Measurements from ENCODE around the gene SOAT2. TPM values are rescaled to one million over a fixed set of nuclear protein-coding genes. Genes with fewer than 3 reads are reported as not detected.

Gene SOAT2
- total RNA-seq, 4 donors from 2014 or later, result not detected

- WGBS, result 54% methylated on average over 13 of the region's 13 CpGs
- H3K36me3 ChIP-seq, result peaks cover 78% of the 10 kb centered on the region
- TF ChIP-seq POLR2AphosphoS5 (IDR thresholded peaks at IDR 0.05) (peak in 1 of 3 donors; percentile 26), EP300 (IDR thresholded peaks at IDR 0.05) (no peak)
- H3K4me3 ChIP-seq, result no peak overlapping the region
- peaks cover 80% of the 10 kb centered on the region for H3K4me1 ChIP-seq
- H3K27me3 ChIP-seq, result no peaks in the 10 kb centered on the region
- H3K27ac ChIP-seq, result peak overlapping the region; percentile 64
- DNase-seq (ENCODE audit: low spot score in 2 of 2), result peak in 1 of 2 donors; percentile 82
- no peaks in the 10 kb centered on the region for H3K9me3 ChIP-seq
Measured at GRCh38 chr12:53063708-53064612, 39.3 kb upstream of the SOAT2 start.

- peaks cover 81% of the 10 kb centered on the region for H3K4me1 ChIP-seq
- H3K27me3 ChIP-seq, result no peaks in the 10 kb centered on the region
- H3K4me3 ChIP-seq, result no peak overlapping the region
- H3K36me3 ChIP-seq, result peaks cover 69% of the 10 kb centered on the region
- peak overlapping the region; percentile 64 for H3K27ac ChIP-seq
- DNase-seq (ENCODE audit: low spot score in 2 of 2), result no peak
- H3K9me3 ChIP-seq, result no peaks in the 10 kb centered on the region
- TF ChIP-seq POLR2A (IDR thresholded peaks at IDR 0.05) (no peak), POLR2AphosphoS5 (IDR thresholded peaks at IDR 0.05) (no peak), EP300 (IDR thresholded peaks at IDR 0.05) (no peak), CTCF (IDR thresholded peaks at IDR 0.05) (no peak)
- WGBS, result 78% methylated on average over 11 of the region's 11 CpGs
Measured at GRCh38 chr12:53064613-53065436, 38.5 kb upstream of the SOAT2 start.

- DNase-seq (ENCODE audit: low spot score in 2 of 2), result no peak
- peaks cover 81% of the 10 kb centered on the region for H3K4me1 ChIP-seq
- H3K9me3 ChIP-seq, result no peaks in the 10 kb centered on the region
- H3K4me3 ChIP-seq, result no peak overlapping the region
- H3K27ac ChIP-seq, result peak overlapping the region; percentile 10
- H3K36me3 ChIP-seq, result peaks cover 63% of the 10 kb centered on the region
- WGBS, result 87% methylated on average over 7 of the region's 7 CpGs
- TF ChIP-seq POLR2AphosphoS5 (IDR thresholded peaks at IDR 0.05), result no peak
- no peak for TF ChIP-seq CTCF (IDR thresholded peaks at IDR 0.05)
- TF ChIP-seq EP300 (IDR thresholded peaks at IDR 0.05), result no peak
- no peak for TF ChIP-seq POLR2A (IDR thresholded peaks at IDR 0.05)
- no peaks in the 10 kb centered on the region for H3K27me3 ChIP-seq
Measured at GRCh38 chr12:53065470-53065869, 37.8 kb upstream of the SOAT2 start.

GRCh38 chr12:53065975-53066931 lies 37.0 kb upstream of the SOAT2 start:
- 36% methylated on average over 24 of the region's 24 CpGs for WGBS
- Histone ChIP-seq H3K9me3 (no peaks in the 10 kb centered on the region), H3K27ac (peak overlapping the region; percentile 68), H3K4me1 (peaks cover 81% of the 10 kb centered on the region), H3K4me3 (no peak overlapping the region), H3K27me3 (no peaks in the 10 kb centered on the region), H3K36me3 (peaks cover 63% of the 10 kb centered on the region)
- TF ChIP-seq CTCF (IDR thresholded peaks at IDR 0.05), result peak; percentile 81 to 86
- TF ChIP-seq EP300 (IDR thresholded peaks at IDR 0.05), result no peak
- peak; percentile 91 to 93 for DNase-seq (ENCODE audit: low spot score in 2 of 2)

Data from suprapubic skin (tissue), 4 donors.